ENCODE measurements around the gene COTL1.

- TF ChIP-seq CTCF (IDR thresholded peaks at IDR 0.05) (no peak), EP300 (IDR thresholded peaks at IDR 0.05) (no peak)
Measured at GRCh38 chr16:84537491-84538151, 80.3 kb downstream of the COTL1 start.
